Hematopoietic multipotent progenitor cell treated with erythropoietin and hydrocortisone succinate and interleukin-3 and kit ligand, for 17 days (in vitro differentiated cells): Measurements from ENCODE around the gene PIP5KL1.

Experiments used
- DNase-seq: peaks from one replicate; pipeline ENCODE4 v3.0.0-alpha.2; 2015; ENCODE audit warnings: low spot score

Gene PIP5KL1

DNA sequence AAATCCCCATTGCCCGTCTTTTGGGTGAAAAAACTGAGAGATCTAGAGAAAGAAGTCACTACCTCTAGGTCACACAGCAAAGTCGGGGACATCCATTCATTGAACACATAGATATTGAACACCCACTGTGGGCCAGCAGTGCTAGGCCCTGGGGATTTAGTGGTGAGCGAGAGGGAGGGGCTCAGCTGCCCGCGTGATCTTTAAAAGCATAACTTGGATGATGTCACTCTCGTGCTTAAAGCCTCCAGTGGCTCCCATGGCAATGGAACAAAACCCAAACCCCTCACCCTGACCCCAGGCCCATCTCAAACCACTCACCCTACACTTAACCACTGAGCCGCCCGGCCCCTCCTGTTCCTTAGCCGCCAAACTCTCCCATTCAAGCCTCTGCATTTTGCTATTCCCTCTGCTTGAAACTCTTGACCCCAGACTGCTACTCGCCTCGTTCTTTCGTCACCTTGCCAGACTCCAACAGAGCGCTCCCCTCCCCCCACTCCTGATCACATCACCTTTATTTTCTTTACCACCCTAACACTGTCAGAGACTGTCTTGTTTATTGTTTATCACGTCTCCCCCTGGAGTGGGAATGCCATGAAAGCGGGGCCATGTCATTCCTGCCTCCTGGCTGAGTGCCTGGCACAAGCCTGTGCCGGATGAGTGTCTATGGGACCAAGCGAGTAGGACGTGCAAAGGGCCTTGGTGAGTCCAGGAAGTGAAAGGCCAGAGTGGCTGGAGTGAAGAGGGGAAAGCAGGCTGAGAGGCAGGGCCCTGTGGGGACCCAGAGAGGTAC lies 710 bp upstream of the PIP5KL1 start:
- DNase-seq: peak; percentile 8

DNA sequence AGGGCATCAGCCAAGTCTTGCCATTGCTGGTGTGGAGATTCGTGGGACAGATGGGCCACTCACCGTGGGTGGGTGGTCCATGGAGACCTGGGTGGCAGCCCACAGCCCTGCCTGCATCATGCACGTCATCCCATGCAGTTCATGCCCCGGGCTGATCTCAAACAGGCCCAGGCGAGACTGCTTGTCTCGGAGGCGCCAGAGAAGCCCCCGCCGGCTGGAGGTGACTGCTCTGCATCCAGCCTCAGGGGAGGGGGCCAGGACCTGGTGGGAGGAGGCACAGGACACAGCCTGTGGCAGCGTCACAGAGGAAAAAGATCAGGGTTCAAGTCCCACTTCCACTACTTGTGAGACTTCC lies 975 bp downstream of the PIP5KL1 start:
- DNase-seq: no peak

DNA sequence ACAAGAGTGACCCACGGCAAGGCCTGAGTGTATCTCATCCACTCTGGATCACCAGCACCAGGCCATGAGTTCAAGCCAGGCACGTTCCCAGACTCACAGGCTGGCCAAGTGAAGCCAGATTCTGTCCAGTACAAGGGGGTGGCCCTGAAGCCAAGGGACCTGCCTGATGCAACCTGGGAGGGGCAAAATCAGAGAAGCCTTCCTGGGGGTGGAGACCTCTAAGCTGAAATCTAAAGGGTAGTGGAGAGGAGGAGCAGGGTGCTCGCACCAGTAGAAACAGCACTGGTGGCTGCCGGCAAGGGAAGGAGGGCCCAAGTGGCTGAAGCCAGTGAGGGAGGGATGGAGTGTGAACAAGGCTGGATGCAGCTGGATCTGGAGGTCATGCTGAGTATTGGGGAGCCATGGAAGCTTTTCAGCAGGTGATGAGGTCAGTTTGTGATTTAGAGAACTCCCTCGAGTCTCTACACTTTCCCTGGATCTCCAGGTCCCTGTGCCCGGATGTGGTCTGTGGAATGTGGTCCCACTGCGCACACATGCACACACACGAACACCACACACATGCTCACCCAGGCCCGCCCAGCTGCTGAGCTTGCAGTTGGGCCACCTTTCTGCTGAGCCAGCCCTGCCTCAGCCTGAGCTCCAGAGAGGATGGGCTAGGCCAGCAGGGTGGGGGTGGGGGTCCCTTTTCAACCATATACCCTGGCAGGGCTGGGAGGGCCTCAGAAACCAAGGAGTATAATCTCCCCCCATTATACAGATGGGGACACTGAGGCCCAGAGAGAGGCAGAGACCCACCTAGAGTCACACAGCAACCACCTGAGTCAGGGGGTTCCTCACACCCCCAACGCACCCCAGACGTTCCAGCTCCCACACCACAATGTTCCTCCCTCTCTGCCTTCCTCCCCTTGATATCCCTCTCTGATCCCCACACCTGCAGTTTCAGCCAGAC lies 1.6 kb downstream of the PIP5KL1 start:
- DNase-seq: peak; percentile 19

DNA sequence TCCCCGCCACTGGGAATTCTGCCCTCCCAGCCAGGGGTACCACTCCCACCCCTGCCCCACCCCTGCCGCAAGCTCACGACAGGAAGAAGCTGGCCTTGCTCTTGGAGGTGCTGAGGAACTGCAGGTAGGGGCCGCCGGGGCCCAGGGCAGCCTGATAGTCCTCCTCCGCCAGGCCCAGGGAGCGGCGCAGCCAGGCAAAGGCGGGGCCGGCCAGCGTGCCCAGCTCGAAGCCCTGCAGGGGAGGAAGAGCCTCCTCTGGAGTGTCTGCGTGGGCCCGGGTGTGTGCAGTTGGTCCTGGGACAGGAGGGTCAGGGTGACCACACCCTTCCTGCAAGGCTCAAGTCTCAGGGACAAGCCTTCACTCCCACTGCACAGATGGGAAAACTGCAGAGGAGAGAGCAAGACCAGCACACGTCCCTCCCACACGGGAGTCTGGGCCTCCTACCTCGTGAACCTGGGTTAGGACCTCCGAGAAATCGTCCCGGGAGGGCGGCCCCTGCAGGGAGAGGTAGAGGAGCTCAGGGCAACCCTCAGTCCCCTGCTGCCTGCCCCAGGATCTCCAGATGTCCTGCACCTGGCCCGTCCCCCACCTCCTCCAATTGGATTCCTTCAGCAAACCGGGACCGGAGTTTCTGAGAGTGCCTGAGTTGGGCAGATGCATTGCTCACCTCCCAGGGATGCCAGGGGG lies 2.4 kb downstream of the PIP5KL1 start:
- DNase-seq: peak; percentile 47

DNA sequence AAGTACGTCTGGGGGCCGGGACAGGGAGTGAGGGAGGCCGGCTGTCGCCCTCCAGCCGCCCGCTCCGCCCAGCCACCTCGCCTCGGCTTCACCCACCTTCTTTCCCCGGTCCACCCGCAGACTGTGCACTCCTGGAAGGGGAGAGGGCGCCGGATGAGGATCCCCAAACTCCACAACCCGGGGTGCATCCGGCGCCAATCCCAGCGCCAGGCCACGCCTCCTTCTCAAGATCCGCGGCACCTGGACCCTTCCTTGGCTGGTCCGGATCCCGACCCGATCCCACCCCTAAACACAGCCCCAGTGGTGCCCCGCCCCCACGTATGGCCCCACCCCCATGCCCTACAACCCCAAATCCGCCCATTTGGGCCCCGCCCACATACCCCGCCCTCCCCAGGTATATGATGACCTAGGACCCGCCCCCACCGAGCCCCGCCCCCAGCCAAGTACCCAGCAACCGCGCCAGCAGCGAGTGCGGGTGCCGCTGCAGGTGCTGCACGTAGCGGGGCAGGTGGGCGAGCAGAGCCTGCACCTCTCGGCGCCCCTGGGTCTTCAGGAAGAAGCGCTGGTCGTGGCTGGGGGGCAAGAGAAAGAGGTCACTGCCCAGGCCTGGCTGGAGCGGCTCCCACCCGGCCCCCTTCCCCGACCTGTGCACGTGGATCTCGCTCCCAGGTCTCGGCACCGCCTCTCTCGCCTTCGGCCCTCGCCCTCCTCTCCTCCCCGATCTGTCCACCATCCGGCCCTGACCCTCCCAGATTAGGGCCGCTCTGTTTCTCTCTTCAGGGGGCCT lies 3.2 kb downstream of the PIP5KL1 start:
- peak; percentile 81 for DNase-seq

DNA sequence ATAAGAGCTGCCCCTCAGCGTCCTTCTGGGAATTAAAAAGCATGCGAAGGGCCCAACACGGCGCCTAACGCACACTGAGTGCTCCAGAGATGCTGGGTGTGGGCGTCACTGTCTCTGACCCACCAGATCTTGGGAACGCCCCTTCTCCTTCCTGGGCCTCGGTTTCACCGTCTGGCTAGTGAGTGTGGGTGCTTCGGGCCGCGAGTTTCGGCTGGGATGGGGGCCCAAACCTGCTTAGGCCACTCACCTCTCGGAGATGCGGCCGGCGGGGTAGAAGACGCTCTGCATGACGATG lies 3.7 kb downstream of the PIP5KL1 start:
- peak; percentile 41 for DNase-seq

DNA sequence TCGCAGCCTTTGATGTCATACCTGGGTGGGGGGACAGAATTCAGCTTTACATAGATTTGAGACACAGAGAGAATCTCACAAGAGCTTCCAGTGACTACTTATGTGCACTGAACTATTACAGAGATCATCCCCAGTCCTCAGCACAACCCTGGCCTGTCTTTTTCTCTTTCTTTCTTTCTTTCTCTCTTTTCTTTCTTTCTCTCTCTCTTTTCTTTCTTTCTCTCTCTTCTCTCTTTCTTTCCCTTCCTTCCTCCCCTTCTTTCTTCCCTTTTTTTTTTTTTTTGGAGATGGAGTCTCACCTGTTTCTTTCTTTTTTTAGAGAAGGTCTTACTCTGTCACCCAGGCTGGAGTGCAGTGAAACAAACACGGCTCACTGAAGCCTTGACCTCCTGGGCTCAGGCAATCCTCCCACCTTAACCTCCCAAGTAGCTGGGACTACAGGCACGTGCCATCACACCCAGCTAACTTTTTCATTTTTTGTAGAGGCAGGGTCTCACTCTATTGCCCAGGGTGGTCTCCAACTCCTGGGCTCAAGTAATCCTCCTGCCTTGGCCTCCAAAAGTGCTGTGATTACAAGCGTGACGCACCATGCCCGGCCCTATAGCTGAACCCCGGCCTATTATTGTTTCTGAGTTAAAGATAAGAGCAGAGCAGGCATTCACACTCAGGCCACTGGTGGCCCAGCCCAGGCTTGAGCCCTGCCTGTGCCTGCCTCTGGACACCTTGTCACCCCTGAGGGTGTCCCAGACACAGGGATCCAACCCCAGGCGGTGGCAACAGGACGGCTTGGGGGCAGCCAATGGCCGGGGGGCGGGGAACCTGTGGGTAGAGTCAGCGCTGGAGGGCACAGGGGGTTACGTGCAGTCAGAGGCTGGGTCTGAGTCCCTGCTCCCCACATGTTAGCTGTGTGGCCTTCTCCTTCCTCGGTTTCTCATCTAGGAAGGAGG lies 4.3 kb downstream of the PIP5KL1 start:
- no peak for DNase-seq

DNA sequence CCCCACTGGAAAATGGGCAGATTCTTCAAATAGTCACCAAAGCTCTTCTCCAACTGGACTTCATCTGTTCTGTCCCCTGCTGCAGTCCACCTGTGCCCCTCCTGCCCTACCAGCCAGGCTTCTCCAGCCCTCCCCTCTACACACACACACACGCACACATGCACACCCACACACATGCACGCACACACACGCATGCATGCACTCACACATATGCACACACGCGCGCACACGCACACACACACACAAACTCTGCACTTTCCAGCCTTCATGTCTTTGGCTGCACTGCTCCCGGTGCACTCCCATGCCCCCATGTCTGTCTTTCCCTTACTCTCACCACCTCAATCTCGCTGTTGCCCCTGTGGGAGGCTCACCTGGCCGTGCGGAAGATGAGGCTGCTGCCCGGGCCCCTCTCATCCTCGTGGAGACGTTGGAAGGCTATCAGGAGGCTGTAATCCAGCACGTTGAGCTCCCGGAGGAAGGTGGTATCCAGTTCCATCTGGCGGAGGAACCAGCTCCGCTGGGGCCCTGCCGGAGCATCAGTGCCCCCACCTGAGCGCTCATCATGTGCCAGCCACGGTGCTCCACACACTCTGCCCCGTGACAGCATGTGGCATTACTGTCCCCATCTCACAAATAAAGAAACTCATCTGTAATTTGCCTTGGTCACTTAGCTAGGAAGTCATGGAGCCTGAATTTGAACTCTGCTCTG lies 5.7 kb downstream of the PIP5KL1 start:
- no peak for DNase-seq

DNA sequence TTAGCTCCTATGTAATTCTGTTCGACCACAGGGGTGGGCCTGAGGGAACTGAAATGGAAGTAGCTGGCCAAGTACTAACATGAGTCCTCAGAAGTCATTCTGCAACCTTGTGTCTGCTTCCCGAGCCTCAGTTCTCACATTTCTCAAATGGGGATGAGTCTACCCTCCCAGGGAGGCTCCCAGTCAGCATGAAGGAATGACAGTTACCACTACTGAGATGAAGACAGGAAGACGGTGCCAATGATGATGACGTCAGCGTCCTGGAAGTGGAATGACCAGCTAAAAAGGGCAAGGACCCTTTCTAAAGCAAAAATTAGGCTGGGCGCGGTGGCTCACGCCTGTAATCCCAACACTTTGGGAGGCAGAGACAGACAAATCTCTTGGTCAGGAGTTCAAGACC lies 6.8 kb downstream of the PIP5KL1 start:
- no peak for DNase-seq

DNA sequence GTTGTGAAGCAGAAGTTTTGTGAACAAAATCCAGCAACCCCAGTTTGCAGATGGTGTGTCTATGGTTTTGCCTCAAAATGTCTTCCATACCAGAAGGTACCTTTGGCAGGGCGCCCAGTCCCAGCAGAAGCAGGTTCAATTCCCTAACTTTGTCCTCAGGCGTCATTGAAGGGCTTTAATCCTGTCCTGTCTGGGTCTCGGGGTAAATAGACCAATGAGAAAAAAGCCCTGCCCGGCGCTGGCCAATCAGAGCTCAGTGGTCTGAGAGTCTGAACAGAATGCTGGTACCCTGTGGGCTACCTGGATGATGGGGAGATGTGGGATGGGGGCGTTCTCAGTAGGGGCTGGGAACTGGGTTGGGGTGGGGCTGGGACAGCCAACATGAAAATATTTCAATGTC lies 7.5 kb downstream of the PIP5KL1 start:
- DNase-seq: peak; percentile 9

DNA sequence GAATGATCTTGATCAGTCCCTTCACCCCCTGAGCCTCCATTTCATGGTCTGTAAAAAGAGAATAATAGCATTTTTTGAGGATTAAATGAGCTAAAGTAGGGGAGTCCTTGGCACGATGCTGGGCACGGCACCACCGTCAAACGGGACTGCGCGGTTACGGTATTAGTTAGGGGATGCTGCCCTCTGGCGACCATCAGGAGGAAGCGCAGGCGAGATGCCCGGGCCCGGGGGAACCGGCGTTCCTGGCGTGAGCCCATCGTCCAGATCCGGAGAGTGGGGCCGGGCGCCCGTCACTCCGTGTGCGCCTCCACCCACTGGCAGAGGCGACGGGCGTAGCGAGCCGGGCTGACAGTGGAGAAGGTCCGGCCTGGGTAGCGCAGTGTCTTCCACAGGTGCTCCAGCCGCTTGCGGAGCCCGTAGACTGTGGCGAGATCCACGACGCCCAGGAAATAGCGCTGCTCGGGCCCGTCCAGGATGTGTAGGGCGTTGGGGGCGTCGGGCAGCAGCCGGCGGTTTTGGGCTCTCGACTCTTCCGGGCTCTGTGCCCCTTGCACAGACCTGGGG lies 8.9 kb downstream of the PIP5KL1 start:
- peak; percentile 82 for DNase-seq

DNA sequence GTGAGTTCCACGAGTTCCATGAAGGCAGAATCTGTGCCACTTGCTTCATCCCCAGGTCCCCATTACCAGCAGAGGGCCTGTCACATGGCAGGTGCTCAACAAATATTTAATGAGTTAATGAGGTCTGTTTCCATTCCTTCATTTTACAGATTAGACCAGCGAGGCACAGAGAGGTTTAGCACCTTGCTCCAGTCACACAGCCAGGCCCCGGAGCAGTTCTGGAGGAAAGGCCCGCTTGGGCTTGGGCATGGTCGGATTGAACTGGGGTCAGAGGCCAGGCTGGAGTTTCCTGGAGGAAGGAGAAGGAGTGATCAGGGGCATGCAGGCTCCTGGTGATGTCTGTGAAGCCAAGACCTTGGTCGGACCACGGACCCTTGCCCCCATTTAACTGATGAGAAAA lies 9.8 kb downstream of the PIP5KL1 start:
- DNase-seq: no peak

DNA sequence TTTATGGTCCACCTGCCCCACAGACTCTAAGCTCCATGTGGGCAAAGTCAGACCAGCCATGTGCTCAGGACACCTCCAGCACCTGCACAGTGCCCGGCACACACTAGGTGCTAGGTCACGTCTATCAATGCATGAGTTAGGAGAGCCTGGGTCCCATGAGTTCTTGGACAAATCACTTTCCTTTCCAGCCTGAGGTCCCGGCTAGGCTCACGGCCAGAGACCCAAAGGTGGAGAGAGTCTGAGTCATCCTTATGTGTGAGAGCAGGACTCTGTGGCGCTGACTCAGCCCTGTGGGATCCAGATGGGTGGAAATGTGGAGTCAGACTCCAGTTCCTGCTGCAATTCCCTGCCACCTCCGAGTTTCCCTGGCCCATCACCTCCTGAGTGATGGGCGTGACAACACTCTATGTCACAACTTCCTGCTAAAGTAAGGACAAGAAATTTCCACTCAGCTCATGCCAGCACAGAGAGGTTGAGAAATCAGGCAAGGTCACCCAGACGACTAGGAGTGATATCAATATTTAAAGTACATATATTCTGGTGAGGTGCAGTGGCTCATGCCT lies 11.2 kb downstream of the PIP5KL1 start:
- peak; percentile 66 for DNase-seq

DNA sequence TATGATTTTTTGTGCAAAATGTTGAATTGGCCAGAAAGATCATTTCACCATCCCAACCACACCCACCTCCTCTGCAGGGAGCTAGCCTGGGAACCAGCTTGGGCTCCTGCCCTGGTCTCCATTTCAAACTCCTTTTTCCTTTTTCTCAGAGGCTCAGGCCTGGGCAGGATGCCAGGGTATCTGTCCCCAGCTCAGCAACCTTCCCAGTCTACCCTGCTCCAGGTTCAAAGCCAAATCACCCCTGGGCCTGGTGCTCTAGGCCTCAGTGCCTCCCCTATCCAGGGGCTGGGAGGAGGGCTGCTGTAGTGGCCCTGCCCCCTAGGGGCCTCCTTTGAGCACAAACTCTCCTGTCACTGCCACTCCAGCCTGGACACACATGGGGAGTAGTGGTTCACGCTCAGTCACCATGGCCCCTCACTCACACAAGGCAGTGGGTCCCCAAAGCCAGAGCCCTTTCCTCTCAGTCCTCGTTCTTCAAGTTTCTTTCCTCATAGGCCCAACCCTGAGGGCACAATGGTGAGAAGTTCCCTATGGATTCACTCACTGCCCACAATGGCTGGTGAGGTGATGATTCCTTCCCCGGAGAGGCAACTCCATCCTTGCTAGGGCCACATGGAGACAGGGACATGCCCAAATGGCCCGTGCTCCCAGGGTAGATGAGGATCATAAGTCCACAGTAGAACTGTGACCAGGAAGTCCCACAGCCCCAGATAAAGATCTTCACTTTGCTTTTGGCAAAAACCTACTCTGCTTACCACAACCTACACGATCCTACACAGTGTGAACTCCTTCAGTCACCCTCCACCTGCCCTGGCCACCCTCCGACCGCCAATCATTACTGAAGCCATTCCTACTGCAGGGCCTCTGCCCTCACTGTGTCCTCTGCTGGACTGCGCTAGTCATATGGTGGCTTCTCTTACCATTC lies 12.1 kb downstream of the PIP5KL1 start:
- DNase-seq: peak; percentile 79

DNA sequence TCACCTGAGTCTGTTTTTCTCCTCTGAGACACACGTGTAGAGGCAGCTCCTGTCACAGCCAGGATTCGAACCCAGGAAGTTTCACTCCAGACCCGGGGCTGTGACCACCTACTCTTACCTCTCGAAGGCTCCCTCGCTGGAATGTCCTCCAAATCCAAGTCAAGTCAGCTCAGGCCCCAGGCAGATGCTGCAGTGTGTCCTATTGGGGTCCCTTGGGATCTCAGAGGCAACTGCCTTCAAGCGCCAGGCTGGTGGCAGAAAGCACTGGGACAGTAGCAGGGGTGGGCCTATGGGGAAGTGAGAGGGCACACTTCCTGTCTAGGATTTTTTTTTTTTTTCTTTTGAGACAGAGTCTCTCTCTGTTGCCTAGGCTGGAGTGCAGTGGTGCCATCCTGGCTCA lies 13.0 kb downstream of the PIP5KL1 start:
- no peak for DNase-seq

DNA sequence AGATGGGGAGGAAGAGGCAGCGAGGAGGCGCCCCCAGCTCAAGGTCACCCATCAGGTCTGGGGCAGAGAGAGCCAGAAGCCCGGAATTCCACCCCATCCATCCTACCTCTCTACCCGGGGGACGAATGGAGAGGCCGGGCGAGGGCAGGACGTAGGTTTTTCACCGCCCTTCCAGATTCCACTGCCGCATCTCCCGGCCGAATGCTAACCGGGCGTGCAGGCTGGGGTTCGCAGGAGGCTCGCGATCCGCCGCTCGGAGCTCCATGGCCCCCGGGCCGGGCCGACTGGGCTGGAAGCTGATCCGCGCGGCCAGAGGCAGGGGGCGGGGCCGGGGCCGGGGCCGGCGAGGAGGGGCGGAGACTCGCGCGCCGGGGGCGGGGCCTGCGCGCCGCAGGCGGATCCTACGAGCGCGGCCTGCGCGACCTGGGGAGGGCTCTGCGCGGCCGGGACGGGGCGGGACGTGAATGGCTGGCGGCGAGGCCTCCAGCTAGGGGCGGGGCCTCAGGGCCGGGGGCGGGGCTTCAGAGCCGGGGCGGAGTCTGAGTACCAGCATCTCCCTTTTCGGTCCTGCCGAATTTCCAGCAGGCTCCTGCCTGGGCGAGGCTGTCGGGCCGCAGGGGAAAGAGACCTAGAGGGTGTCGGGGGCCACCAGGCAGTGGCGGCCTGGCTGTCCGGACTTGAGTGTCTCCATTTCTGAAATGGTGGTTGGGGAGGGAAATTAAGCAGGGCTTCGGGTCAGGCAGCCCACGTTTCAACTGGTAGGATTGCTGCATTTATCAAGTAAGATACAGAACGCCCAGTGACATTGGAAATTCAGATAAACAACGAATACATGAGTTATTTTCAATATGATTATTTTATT lies 13.6 kb downstream of the PIP5KL1 start, which contains the start of gene ST6GALNAC4:
ST6GALNAC4 (minus strand) TSS at position 322 of the 862 bp plus-strand sequence. CDS start 622 bp downstream, outside the sequence.
- DNase-seq: peak; percentile 95
